ENCODE data around the gene COPZ1. TPM values are rescaled to one million over a fixed set of nuclear protein-coding genes. Genes with fewer than 3 reads are reported as not detected.

COPZ1 gene
- total RNA-seq, 3 donors from 2014 or later (not counting 1 experiment from before 2014, with no cell fraction given) = 66.3 to 83.6 (median 79.7) TPM

DNA sequence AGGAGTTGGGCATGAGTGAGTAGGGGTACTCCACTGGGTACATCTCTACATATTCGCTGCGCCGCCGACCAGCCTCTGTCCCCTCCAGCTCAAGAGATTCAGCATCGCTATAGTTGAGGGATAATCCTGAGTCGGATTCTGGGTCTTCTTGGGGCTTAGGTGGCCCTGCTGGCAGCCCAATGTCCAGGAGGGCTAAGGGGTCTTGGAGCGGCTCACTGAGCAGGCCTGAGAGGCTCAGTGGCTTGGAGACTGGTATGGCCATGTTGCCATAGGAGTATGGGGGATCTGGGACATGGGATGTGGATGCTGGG, 32.0 kb upstream of the COPZ1 start:
- no peak overlapping the region for H3K4me3 Mint-ChIP-seq
- intact Hi-C loops (cut with micrococcal nuclease) = no loop called here
- H3K27ac Mint-ChIP-seq = no peak overlapping the region
- no peaks in the 10 kb centered on the region for H3K9me3 Mint-ChIP-seq
- Histone ChIP-seq H3K36me3 (ENCODE audit: control insufficient read depth, insufficient read depth, low read length) (peaks cover 4% of the 10 kb centered on the region), H3K27me3 (ENCODE audit: control insufficient read depth, insufficient read depth, low read length) (no peaks in the 10 kb centered on the region), H3K4me1 (ENCODE audit: control insufficient read depth, insufficient read depth, low read length) (peaks cover 14% of the 10 kb centered on the region), H3K9me3 (ENCODE audit: control insufficient read depth, insufficient read depth, low read length) (no peaks in the 10 kb centered on the region), H3K27ac (ENCODE audit: low read length) (no peak overlapping the region), H3K4me3 (ENCODE audit: low read length) (no peak overlapping the region)
- 93% methylated on average over 7 of the region's 7 CpGs for WGBS (ENCODE audit: insufficient coverage)
- no peaks in the 10 kb centered on the region for H3K36me3 Mint-ChIP-seq
- TF ChIP-seq, protein P1, sequence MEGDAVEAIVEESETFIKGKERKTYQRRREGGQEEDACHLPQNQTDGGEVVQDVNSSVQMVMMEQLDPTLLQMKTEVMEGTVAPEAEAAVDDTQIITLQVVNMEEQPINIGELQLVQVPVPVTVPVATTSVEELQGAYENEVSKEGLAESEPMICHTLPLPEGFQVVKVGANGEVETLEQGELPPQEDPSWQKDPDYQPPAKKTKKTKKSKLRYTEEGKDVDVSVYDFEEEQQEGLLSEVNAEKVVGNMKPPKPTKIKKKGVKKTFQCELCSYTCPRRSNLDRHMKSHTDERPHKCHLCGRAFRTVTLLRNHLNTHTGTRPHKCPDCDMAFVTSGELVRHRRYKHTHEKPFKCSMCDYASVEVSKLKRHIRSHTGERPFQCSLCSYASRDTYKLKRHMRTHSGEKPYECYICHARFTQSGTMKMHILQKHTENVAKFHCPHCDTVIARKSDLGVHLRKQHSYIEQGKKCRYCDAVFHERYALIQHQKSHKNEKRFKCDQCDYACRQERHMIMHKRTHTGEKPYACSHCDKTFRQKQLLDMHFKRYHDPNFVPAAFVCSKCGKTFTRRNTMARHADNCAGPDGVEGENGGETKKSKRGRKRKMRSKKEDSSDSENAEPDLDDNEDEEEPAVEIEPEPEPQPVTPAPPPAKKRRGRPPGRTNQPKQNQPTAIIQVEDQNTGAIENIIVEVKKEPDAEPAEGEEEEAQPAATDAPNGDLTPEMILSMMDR (IDR thresholded peaks at IDR 0.05) = no peak
- DNase-seq (no peak), ATAC-seq (no peak)
- H3K4me1 Mint-ChIP-seq = peaks cover 12 to 23% of the 10 kb centered on the region in 2 donors
- no peaks in the 10 kb centered on the region for H3K27me3 Mint-ChIP-seq (ENCODE audit: low read depth in 2 of 2)

DNA sequence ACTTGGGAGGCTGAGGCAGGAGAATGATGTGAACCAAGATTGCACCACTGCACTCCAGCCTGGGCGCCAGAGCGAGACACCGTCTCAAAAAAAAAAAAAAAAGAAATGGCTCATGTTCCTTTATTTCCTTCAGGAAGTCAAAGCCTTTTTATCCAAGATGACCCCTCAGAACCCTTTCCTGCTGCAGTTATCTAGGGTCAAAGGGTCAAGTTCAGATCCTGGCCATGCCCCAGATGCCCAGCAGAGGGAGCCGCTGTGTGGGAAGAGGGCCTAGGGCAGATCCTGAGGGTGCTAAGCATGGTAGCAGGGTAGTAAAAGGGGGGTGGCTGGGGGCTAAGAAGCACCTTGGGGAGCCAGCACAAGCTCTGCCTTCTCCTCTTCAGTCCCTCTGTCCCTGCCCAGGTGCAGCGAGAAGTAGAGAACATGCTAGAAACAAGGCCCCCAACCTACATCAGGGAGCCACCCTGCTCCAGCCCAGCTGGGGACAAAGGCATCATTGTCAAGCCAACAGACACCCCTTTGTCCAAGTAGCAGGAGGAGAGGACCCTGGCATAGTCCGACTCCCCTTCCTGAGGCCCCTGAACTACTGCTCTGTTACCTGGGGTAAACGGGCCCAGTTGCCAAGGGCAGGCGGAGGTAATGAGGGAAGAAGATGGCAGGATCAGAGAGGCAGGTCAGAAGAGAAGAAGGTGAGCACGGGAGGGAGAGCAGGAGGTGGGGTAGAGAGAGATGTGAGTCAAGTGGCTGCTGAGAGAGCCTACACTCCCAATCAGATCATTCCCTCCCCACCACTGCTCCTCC, 30.6 kb upstream of the COPZ1 start:
- Histone ChIP-seq H3K4me1 (ENCODE audit: control insufficient read depth, insufficient read depth, low read length) (peaks cover 18% of the 10 kb centered on the region), H3K36me3 (ENCODE audit: control insufficient read depth, insufficient read depth, low read length) (no peaks in the 10 kb centered on the region), H3K4me3 (ENCODE audit: low read length) (no peak overlapping the region), H3K27me3 (ENCODE audit: control insufficient read depth, insufficient read depth, low read length) (no peaks in the 10 kb centered on the region), H3K27ac (ENCODE audit: low read length) (no peak overlapping the region), H3K9me3 (ENCODE audit: control insufficient read depth, insufficient read depth, low read length) (no peaks in the 10 kb centered on the region)
- Mint-ChIP-seq H3K27me3 (ENCODE audit: low read depth in 2 of 2) (peaks cover 4% of the 10 kb centered on the region in 2 donors), H3K36me3 (no peaks in the 10 kb centered on the region), H3K9me3 (no peaks in the 10 kb centered on the region), H3K4me3 (no peak overlapping the region), H3K4me1 (peaks cover 16 to 32% of the 10 kb centered on the region in 2 donors), H3K27ac (peak overlapping the region in 1 of 2 donors; percentile 27)
- intact Hi-C loops (cut with micrococcal nuclease) = loop anchor here (1.0 kb wide), 2 partner anchors 30 to 74 kb away; no protein-coding TSS in a partner anchor
- DNase-seq (peak; percentile 55 to 72), ATAC-seq (peak; percentile 72 to 94 (median 80))
- TF ChIP-seq, protein P1 (IDR thresholded peaks at IDR 0.05) = peak; percentile 68
- 69% methylated on average over 9 of the region's 9 CpGs for WGBS (ENCODE audit: insufficient coverage)

DNA sequence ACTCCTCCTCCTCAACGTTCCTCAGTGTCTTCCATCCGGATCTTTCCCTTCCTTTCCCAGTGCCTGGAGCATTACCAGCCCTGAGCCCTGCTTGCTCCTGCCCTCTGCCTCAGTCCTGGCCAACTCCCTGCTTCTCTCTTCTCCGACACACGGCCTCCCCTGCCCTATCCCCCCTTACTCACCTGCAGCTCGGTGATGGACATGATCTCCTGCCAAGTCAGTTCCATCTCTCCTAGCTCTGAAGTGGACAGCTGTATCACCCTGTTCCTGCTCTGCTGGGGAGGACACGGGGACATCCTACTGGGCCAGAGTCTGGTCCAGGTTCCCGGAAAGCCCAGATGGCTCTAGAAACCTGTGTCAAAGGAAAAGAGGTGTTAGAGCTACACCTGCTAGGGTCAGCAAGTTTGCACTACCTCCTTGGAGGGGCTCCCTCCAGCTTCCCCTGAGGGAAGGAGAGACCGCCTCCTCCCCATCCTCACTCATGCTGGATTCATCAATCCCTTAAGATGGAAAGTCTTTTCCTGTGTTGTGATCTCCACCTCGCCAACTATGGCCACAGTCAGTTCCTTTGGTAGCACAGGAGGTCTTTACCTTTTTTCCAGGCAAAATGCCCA, 29.9 kb upstream of the COPZ1 start:
- Mint-ChIP-seq H3K4me1 (peaks cover 18 to 39% of the 10 kb centered on the region in 2 donors), H3K27me3 (ENCODE audit: low read depth in 2 of 2) (peaks cover 6 to 9% of the 10 kb centered on the region in 2 donors), H3K27ac (peak overlapping the region in 1 of 2 donors; percentile 8), H3K4me3 (no peak overlapping the region), H3K36me3 (no peaks in the 10 kb centered on the region), H3K9me3 (no peaks in the 10 kb centered on the region)
- TF ChIP-seq, protein P1 (IDR thresholded peaks at IDR 0.05) = no peak
- intact Hi-C loops (cut with micrococcal nuclease) = loop anchor here (1.0 kb wide), 2 partner anchors 29 to 73 kb away; no protein-coding TSS in a partner anchor
- Histone ChIP-seq H3K4me3 (ENCODE audit: low read length) (no peak overlapping the region), H3K36me3 (ENCODE audit: control insufficient read depth, insufficient read depth, low read length) (no peaks in the 10 kb centered on the region), H3K4me1 (ENCODE audit: control insufficient read depth, insufficient read depth, low read length) (peaks cover 14% of the 10 kb centered on the region), H3K27ac (ENCODE audit: low read length) (no peak overlapping the region), H3K9me3 (ENCODE audit: control insufficient read depth, insufficient read depth, low read length) (no peaks in the 10 kb centered on the region), H3K27me3 (ENCODE audit: control insufficient read depth, insufficient read depth, low read length) (no peaks in the 10 kb centered on the region)
- WGBS (ENCODE audit: insufficient coverage) = 82% methylated on average over 9 of the region's 9 CpGs
- peak in 1 of 2 donors; percentile 2 for DNase-seq
- no peak for ATAC-seq
